Lower leg skin (tissue), 3 donors: Measurements from ENCODE around the gene SOX6.

Experiments
- POLR2A ChIP-seq, 2 donors: fragments of 450-650 bp; IDR thresholded peaks; one replicate each; pipeline ENCODE4 v1.6.1; 2016 to 2017; ENCODE audit warnings: antibody characterized with exemption in 2 of 2, mild to moderate bottlenecking in 1 of 2, moderate library complexity in 1 of 2
- TF ChIP-seq, protein P1 (sequence below), 3 donors: fragments of 450-650 bp; IDR thresholded peaks; one replicate each; pipeline ENCODE4 v1.5.1; 2016; ENCODE audit warnings: antibody characterized with exemption in 3 of 3, mild to moderate bottlenecking in 3 of 3, moderate library complexity in 2 of 3

DNA sequence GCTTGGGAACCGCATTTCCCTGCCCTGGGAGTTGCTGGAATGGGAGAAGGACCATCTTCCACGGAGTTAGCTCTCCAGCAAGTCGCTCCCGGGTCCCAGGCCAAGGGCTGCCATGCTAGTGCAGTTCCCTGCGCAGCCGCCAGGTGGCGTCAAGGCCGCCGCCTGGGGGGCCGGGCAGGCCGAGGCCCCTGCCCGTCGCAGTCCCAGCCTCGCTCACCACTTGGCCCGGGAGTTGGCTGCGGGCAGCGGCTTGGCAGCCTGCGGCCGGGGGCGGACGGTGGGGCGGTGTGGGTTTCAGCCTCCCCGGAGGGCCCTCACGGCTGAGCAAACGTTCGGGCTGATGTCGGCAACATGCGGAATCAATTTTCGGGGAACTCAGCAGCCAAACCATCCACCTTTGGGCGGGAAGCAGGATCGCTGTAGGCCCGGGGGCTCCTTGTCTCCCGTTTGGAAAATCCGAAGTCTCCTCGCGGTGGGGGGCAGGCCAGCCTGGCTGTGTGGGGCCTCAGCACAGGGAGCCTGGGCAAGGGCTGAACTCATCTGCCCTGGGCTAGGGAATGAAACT is 415.1 kb downstream of the SOX6 start:
- TF ChIP-seq, protein P1, sequence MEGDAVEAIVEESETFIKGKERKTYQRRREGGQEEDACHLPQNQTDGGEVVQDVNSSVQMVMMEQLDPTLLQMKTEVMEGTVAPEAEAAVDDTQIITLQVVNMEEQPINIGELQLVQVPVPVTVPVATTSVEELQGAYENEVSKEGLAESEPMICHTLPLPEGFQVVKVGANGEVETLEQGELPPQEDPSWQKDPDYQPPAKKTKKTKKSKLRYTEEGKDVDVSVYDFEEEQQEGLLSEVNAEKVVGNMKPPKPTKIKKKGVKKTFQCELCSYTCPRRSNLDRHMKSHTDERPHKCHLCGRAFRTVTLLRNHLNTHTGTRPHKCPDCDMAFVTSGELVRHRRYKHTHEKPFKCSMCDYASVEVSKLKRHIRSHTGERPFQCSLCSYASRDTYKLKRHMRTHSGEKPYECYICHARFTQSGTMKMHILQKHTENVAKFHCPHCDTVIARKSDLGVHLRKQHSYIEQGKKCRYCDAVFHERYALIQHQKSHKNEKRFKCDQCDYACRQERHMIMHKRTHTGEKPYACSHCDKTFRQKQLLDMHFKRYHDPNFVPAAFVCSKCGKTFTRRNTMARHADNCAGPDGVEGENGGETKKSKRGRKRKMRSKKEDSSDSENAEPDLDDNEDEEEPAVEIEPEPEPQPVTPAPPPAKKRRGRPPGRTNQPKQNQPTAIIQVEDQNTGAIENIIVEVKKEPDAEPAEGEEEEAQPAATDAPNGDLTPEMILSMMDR (IDR thresholded peaks at IDR 0.05): no peak
- TF ChIP-seq POLR2A (IDR thresholded peaks at IDR 0.05): no peak
